Calu3 (cell line): ENCODE data around the gene SRCAP. TPM values are rescaled to one million over a fixed set of nuclear protein-coding genes. Genes with fewer than 3 reads are reported as not detected.

ENCODE experiments used
- BruUV-seq: library from RNA; stranded (reverse); fragments of 400-500 nt; replicated peaks from 2 replicates; lab custom pipeline; 2021; lab: Mats Ljungman, UMichigan
- CTCF ChIA-PET: fragments of 300-600 bp; sonication (Branson Sonifier 250); formaldehyde crosslinking; loops from one replicate; lab custom pipeline; 2022; ENCODE audit warnings: antibody characterized with exemption; lab: Charles Lee
- DNase-seq: peaks from one replicate; pipeline ENCODE4 v3.0.0; 2022
- H3K27ac Mint-ChIP-seq: one replicate; pipeline ENCODE4 v1.8.0; 2022; ENCODE audit warnings: mixed read lengths; ENCODE audit not compliant: unreplicated experiment
- H3K27me3 Mint-ChIP-seq: one replicate; pipeline ENCODE4 v1.8.0; 2022; ENCODE audit warnings: mixed read lengths; ENCODE audit not compliant: unreplicated experiment
- H3K36me3 Mint-ChIP-seq: one replicate; pipeline ENCODE4 v1.8.0; 2022; ENCODE audit warnings: mild to moderate bottlenecking, moderate library complexity, mixed read lengths; ENCODE audit not compliant: insufficient read depth, unreplicated experiment
- H3K4me1 Mint-ChIP-seq: one replicate; pipeline ENCODE4 v1.8.0; 2022; ENCODE audit warnings: mild to moderate bottlenecking, low read depth, mixed read lengths; ENCODE audit not compliant: unreplicated experiment
- H3K4me3 Mint-ChIP-seq: one replicate; pipeline ENCODE4 v1.8.0; 2022; ENCODE audit warnings: mild to moderate bottlenecking, low read depth, moderate library complexity, mixed read lengths; ENCODE audit not compliant: unreplicated experiment
- H3K9me3 Mint-ChIP-seq: one replicate; pipeline ENCODE4 v1.8.0; 2022; ENCODE audit warnings: low read depth, mixed read lengths; ENCODE audit not compliant: unreplicated experiment
- CTCF ChIP-seq: fragments of 200-600 bp; IDR thresholded peaks from one replicate; pipeline ENCODE4 v1.8.0; 2022; ENCODE audit warnings: antibody characterized with exemption; ENCODE audit not compliant: unreplicated experiment
- intact Hi-C: fragments of 100-400 bp; cut with micrococcal nuclease; formaldehyde crosslinking; loops from one replicate; pipeline ENCODE4 v1.10.0; 2022; ENCODE audit not compliant: unreplicated experiment
- total RNA-seq: library from RNA; stranded (reverse); gene quantifications from 2 replicates; pipeline ENCODE4 v1.2.3, GENCODE V29; 2022

Gene SRCAP
- total RNA-seq, 1 experiment from 2014 or later = 84.6 TPM

GRCh38 chr16:30782486-30783279 lies 83.7 kb downstream of the SRCAP start:
- Mint-ChIP-seq H3K4me1 (peaks cover 25% of the 10 kb centered on the region), H3K36me3 (peaks cover 80% of the 10 kb centered on the region), H3K4me3 (no peak overlapping the region), H3K27me3 (no peaks in the 10 kb centered on the region), H3K27ac (no peak overlapping the region), H3K9me3 (no peaks in the 10 kb centered on the region)
- TF ChIP-seq CTCF = no peak
- no TSS peak for BruUV-seq
- intact Hi-C loops = no loop called here
- CTCF ChIA-PET = interaction anchor here (0.6 to 1.6 kb wide), 2 partner anchors 23 to 31 kb away, joined by 3 to 4 read pairs; no protein-coding TSS in a partner anchor
- DNase-seq = no peak

GRCh38 chr16:30783280-30784109 lies 84.5 kb downstream of the SRCAP start:
- intact Hi-C loops = no loop called here
- Mint-ChIP-seq H3K36me3 (peaks cover 77% of the 10 kb centered on the region), H3K27ac (no peak overlapping the region), H3K4me1 (peaks cover 28% of the 10 kb centered on the region), H3K9me3 (no peaks in the 10 kb centered on the region), H3K4me3 (no peak overlapping the region), H3K27me3 (no peaks in the 10 kb centered on the region)
- BruUV-seq = no TSS peak
- DNase-seq = no peak
- CTCF ChIA-PET = interaction anchor here (0.6 to 1.6 kb wide), 2 partner anchors 23 to 31 kb away, joined by 3 to 4 read pairs; no protein-coding TSS in a partner anchor
- TF ChIP-seq CTCF = no peak

GRCh38 chr16:30784215-30784614 lies 85.2 kb downstream of the SRCAP start:
- Mint-ChIP-seq H3K27me3 (no peaks in the 10 kb centered on the region), H3K4me3 (no peak overlapping the region), H3K4me1 (peaks cover 23% of the 10 kb centered on the region), H3K36me3 (peaks cover 70% of the 10 kb centered on the region), H3K27ac (no peak overlapping the region), H3K9me3 (no peaks in the 10 kb centered on the region)
- DNase-seq = no peak
- TF ChIP-seq CTCF = no peak
- CTCF ChIA-PET = interaction anchor here (0.6 to 1.6 kb wide), 3 partner anchors 30 to 884 kb away, joined by 3 to 4 read pairs (median 4); partner anchors contain the start of gene ASPHD1
- intact Hi-C loops = no loop called here
- BruUV-seq = no TSS peak
